H1 (cell line): ENCODE results near the gene BBS1. TPM values are rescaled to one million over a fixed set of nuclear protein-coding genes. Genes with fewer than 3 reads are reported as not detected.
A peak's percentile ranks its signal among the peaks of the same experiment; 100 is the strongest.

Source experiments
- CTCF ChIA-PET: fragments of 300-600 bp; sonication (Branson Sonifier 250); formaldehyde crosslinking; loops from one replicate; lab custom pipeline; 2021; ENCODE audit not compliant: partially characterized antibody; lab: Charles Lee
- POLR2A ChIA-PET: fragments of 300-600 bp; sonication (Branson Sonifier 250); formaldehyde crosslinking; loops from one replicate; lab custom pipeline; 2021; ENCODE audit warnings: inconsistent platforms; ENCODE audit not compliant: partially characterized antibody; lab: Charles Lee
- DNase-seq, 2 experiments: peaks; one replicate each; pipeline versions ENCODE4 v3.0.0 to v3.0.0-alpha.2; 2010 to 2022; ENCODE audit warnings: low spot score in 2 of 2, low read depth in 1 of 2, mixed read lengths in 1 of 2
- FAIRE-seq: peaks from 2 replicates; lab custom pipeline; 2011; peaks lifted over from hg19 to GRCh38; lab: Jason Lieb, UNC
- H2AFZ ChIP-seq: 2 replicates; pipeline ENCODE4 v1.8.1; 2012; ENCODE audit warnings: low read length, inconsistent platforms
- H2AK5ac ChIP-seq: 2 replicates; pipeline ENCODE4 v1.6.1; 2013; ENCODE audit warnings: low read depth, low read length
- H2BK120ac ChIP-seq: replicated peaks from 2 replicates; pipeline ENCODE3; 2013; ENCODE audit warnings: low read depth, low read length, inconsistent platforms
- H2BK12ac ChIP-seq: 2 replicates; pipeline ENCODE4 v1.6.1; 2013; ENCODE audit warnings: low read depth, low read length
- H2BK15ac ChIP-seq: 2 replicates; pipeline ENCODE4 v1.6.1; 2013; ENCODE audit warnings: low read length
- H2BK20ac ChIP-seq: 2 replicates; pipeline ENCODE4 v1.6.1; 2013; ENCODE audit warnings: low read length
- H2BK5ac ChIP-seq: 2 replicates; pipeline ENCODE4 v1.6.1; 2013; ENCODE audit warnings: low read depth, low read length
- H3K14ac ChIP-seq: 2 replicates; pipeline ENCODE4 v1.6.1; 2013; ENCODE audit warnings: inconsistent platforms; ENCODE audit not compliant: insufficient read length
- H3K18ac ChIP-seq: 2 replicates; pipeline ENCODE4 v1.6.1; 2013; ENCODE audit warnings: low read length; ENCODE audit errors: extremely low read depth
- H3K23ac ChIP-seq: 2 replicates; pipeline ENCODE4 v1.6.1; 2013; ENCODE audit warnings: inconsistent platforms; ENCODE audit not compliant: insufficient read length
- H3K23me2 ChIP-seq: 2 replicates; pipeline ENCODE4 v1.6.1; 2013; ENCODE audit warnings: low read depth, low read length
- H3K27ac ChIP-seq: 2 replicates; pipeline ENCODE4 v1.6.1; 2011; ENCODE audit warnings: low read depth, low read length, inconsistent platforms
- H3K27me3 ChIP-seq, 4 experiments: replicated peaks in 1 of 4; 1 replicate in 1 of 4; 2 replicates in 3 of 4; pipeline versions ENCODE4 v1.6.1 to v1.8.1; 2011 to 2013; ENCODE audit warnings: low read length in 3 of 4, mild to moderate bottlenecking in 3 of 4, inconsistent platforms in 2 of 4, mixed read lengths in 2 of 4, moderate library complexity in 1 of 4; ENCODE audit not compliant: control insufficient read depth in 3 of 4, insufficient read depth in 3 of 4; ENCODE audit errors: extremely low read depth in 1 of 4
- H3K36me3 ChIP-seq, 4 experiments: 2 replicates each; pipeline versions ENCODE4 v1.6.1 to v1.8.1; 2011 to 2013; ENCODE audit warnings: mild to moderate bottlenecking in 4 of 4, low read length in 3 of 4, moderate library complexity in 2 of 4, control low read depth in 1 of 4, inconsistent platforms in 1 of 4; ENCODE audit not compliant: insufficient read depth in 4 of 4, control insufficient read depth in 2 of 4
- H3K4ac ChIP-seq: replicated peaks from 2 replicates; pipeline ENCODE3; 2013; ENCODE audit warnings: low read length, low read depth, mixed read lengths, inconsistent platforms; ENCODE audit not compliant: insufficient read length
- H3K4me1 ChIP-seq, 4 experiments: replicated peaks in 1 of 4; 1 replicate in 1 of 4; 2 replicates in 3 of 4; pipeline versions ENCODE4 v1.6.1 to v1.8.1; 2011 to 2013; ENCODE audit warnings: low read length in 3 of 4, inconsistent platforms in 2 of 4, mixed read lengths in 1 of 4; ENCODE audit not compliant: insufficient read depth in 4 of 4, control insufficient read depth in 3 of 4
- H3K4me2 ChIP-seq, 2 experiments: 2 replicates each; pipeline versions ENCODE4 v1.6.1 to v1.8.1; 2011 to 2013; ENCODE audit warnings: low read depth in 2 of 2, low read length in 2 of 2, control low read depth in 1 of 2, inconsistent platforms in 1 of 2, mild to moderate bottlenecking in 1 of 2; ENCODE audit not compliant: insufficient read depth in 1 of 2
- H3K4me3 ChIP-seq, 4 experiments: fragments of 200-600, 300-600 bp in 1 of 4; sonication (generic), shearing (Covaris generic), sonication (Bioruptor Twin) in 1 of 4; 2 replicates each; pipeline versions ENCODE4 v1.5.1 to v1.8.1; 2011 to 2016; ENCODE audit warnings: low read length in 4 of 4, low read depth in 3 of 4, control low read depth in 2 of 4, inconsistent platforms in 2 of 4, mild to moderate bottlenecking in 2 of 4, mixed read lengths in 1 of 4, moderate library complexity in 1 of 4; ENCODE audit not compliant: insufficient read depth in 2 of 4; ENCODE audit errors: extremely low read depth in 1 of 4
- H3K56ac ChIP-seq: replicated peaks from 2 replicates; pipeline ENCODE3; 2013; ENCODE audit warnings: low read depth, mild to moderate bottlenecking, mixed read lengths, low read length, inconsistent platforms; ENCODE audit not compliant: insufficient read length
- H3K79me1 ChIP-seq: 2 replicates; pipeline ENCODE4 v1.6.1; 2013; ENCODE audit warnings: low read depth, low read length, control low read depth
- H3K79me2 ChIP-seq, 2 experiments: 2 replicates each; pipeline versions ENCODE4 v1.6.1 to v1.8.1; 2012 to 2013; ENCODE audit warnings: low read length in 2 of 2, mild to moderate bottlenecking in 2 of 2, inconsistent platforms in 1 of 2; ENCODE audit not compliant: insufficient read depth in 2 of 2, control insufficient read depth in 1 of 2
- H3K9ac ChIP-seq, 4 experiments: replicated peaks in 1 of 4; 1 replicate in 1 of 4; 2 replicates in 3 of 4; pipeline versions ENCODE4 v1.6.1 to v1.8.1; 2011 to 2013; ENCODE audit warnings: low read depth in 3 of 4, low read length in 3 of 4, control low read depth in 2 of 4, mild to moderate bottlenecking in 2 of 4, moderate library complexity in 2 of 4, inconsistent platforms in 1 of 4; ENCODE audit errors: extremely low read depth in 1 of 4
- H3K9me3 ChIP-seq, 2 experiments: 2 replicates each; pipeline versions ENCODE4 v1.6.1 to v1.8.1; 2012 to 2013; ENCODE audit warnings: mild to moderate bottlenecking in 2 of 2, moderate library complexity in 2 of 2, control low read depth in 1 of 2, inconsistent platforms in 1 of 2, low read depth in 1 of 2, low read length in 1 of 2, mixed read lengths in 1 of 2; ENCODE audit not compliant: insufficient read depth in 2 of 2
- H4K20me1 ChIP-seq, 2 experiments: replicated peaks in 1 of 2; 2 replicates each; pipeline versions ENCODE3 to v1.8.1; 2011 to 2013; ENCODE audit warnings: inconsistent platforms in 2 of 2, low read length in 2 of 2, mild to moderate bottlenecking in 1 of 2; ENCODE audit not compliant: insufficient read depth in 2 of 2, control insufficient read depth in 1 of 2
- H4K5ac ChIP-seq: 2 replicates; pipeline ENCODE4 v1.6.1; 2013; ENCODE audit warnings: low read length, low read depth, mixed read lengths, inconsistent platforms; ENCODE audit not compliant: insufficient read length
- H4K8ac ChIP-seq: 2 replicates; pipeline ENCODE4 v1.8.0; 2013; ENCODE audit warnings: mild to moderate bottlenecking, moderate library complexity, low read length, inconsistent platforms; ENCODE audit not compliant: insufficient read depth; ENCODE audit errors: extremely low read depth
- H4K91ac ChIP-seq: replicated peaks from 2 replicates; pipeline ENCODE3; 2013; ENCODE audit warnings: low read length, mixed read lengths, inconsistent platforms; ENCODE audit not compliant: insufficient read length
- BCL11A ChIP-seq, 2 experiments: IDR thresholded peaks; one replicate each; pipeline ENCODE4 v1.6.1; 2011; ENCODE audit warnings: low read depth in 2 of 2, low read length in 2 of 2, mild to moderate bottlenecking in 2 of 2
- CHD1 ChIP-seq: IDR thresholded peaks from 2 replicates; pipeline ENCODE4 v1.6.1; 2012; ENCODE audit warnings: low read depth, low read length, improper control_type of control experiment
- CREB1 ChIP-seq: IDR thresholded peaks from 2 replicates; pipeline ENCODE4 v1.6.1; 2012; ENCODE audit warnings: inconsistent platforms
- E2F6 ChIP-seq: IDR thresholded peaks from 2 replicates; pipeline ENCODE4 v1.6.1; 2012; ENCODE audit warnings: inconsistent platforms
- FOSL1 ChIP-seq: IDR thresholded peaks from 2 replicates; pipeline ENCODE4 v1.6.1; 2011; ENCODE audit warnings: mild to moderate bottlenecking, low read depth, low read length, moderate library complexity; ENCODE audit not compliant: insufficient read depth
- GTF2F1 ChIP-seq: IDR thresholded peaks from 2 replicates; pipeline ENCODE4 v1.6.1; 2012; ENCODE audit warnings: low read depth, low read length, improper control_type of control experiment, borderline replicate concordance
- JUND ChIP-seq: IDR thresholded peaks from 2 replicates; pipeline ENCODE4 v1.6.1; 2011; ENCODE audit warnings: mild to moderate bottlenecking, improper control_type of control experiment, low read length
- POLR2A ChIP-seq, 2 experiments: IDR thresholded peaks; 1 replicate in 1 of 2; 2 replicates in 1 of 2; pipeline ENCODE4 v1.6.1; 2011; ENCODE audit warnings: low read depth in 2 of 2, low read length in 2 of 2, mild to moderate bottlenecking in 2 of 2; ENCODE audit errors: control extremely low read depth in 1 of 2
- SRF ChIP-seq: IDR thresholded peaks from 2 replicates; pipeline ENCODE4 v1.6.1; 2011; ENCODE audit warnings: mild to moderate bottlenecking, low read depth, low read length, moderate library complexity
- SUZ12 ChIP-seq: fragments of 200-600 bp; sonication (generic); IDR thresholded peaks from 2 replicates; pipeline ENCODE4 v1.6.1; 2012; ENCODE audit warnings: mild to moderate bottlenecking, inconsistent platforms, low read length, moderate library complexity, mixed read lengths
- TAF7 ChIP-seq: optimal IDR thresholded peaks from 2 replicates; pipeline ENCODE3; 2011; ENCODE audit warnings: low read depth, mild to moderate bottlenecking, inconsistent platforms, low read length, moderate library complexity, borderline replicate concordance
- TEAD4 ChIP-seq: IDR thresholded peaks from 2 replicates; pipeline ENCODE4 v1.6.1; 2012; ENCODE audit warnings: low read depth, low read length, inconsistent platforms, mixed read lengths
- WGBS, 2 experiments: shearing (Covaris generic) in 1 of 2; methylation state at CpG; one replicate each; pipeline versions ENCODE4 v1.1.6 to v1.1.7; 2013 to 2015; ENCODE audit warnings: low lambda C conversion rate in 2 of 2, mixed read lengths in 2 of 2, inconsistent platforms in 1 of 2, low coverage in 1 of 2, missing lambda C conversion rate in 1 of 2; ENCODE audit not compliant: insufficient replicate concordance in 2 of 2, insufficient coverage in 1 of 2, insufficient read length in 1 of 2; ENCODE audit errors: extremely low coverage in 1 of 2, missing lambda C conversion rate in 1 of 2; 5-methylcytosine and 5-hydroxymethylcytosine counted together
- polyA plus RNA-seq, 7 experiments: library from polyadenylated mRNA; depleted of rRNA in 3 of 7; stranded (reverse) in 5 of 7; unstranded in 2 of 7; fragments of >200 nt in 5 of 7; fragments of 200-250 nt in 2 of 7; gene quantifications; 1 replicate in 5 of 7; 2 replicates in 1 of 7; 4 replicates in 1 of 7; pipeline versions ENCODE4 v1.2.1 to v1.2.3, GENCODE V29; 2011 to 2013; ENCODE audit warnings: missing spikeins in 2 of 7, mixed read lengths in 2 of 7
- total RNA-seq: library from RNA; stranded (reverse); fragmentation: NEBNext Ultra II Directional; extraction: Animal tissue kit (Norgen Biotek cat#: 25700); gene quantifications from 2 replicates; pipeline ENCODE4 v1.2.1, GENCODE V29; 2021

Gene BBS1
- total and polyA plus RNA-seq, 2 of the 8 experiments (the other 6 are each of a cell fraction or from before 2014, with no cell fraction given) = 19.1 to 19.5 TPM

GRCh38 chr11:66545701-66546367 lies 35.4 kb downstream of the BBS1 start, which contains the start of gene ZDHHC24:
TSS of gene ZDHHC24 (minus strand) at chr11:66546048. CDS start at chr11:66546003, 45 bp downstream.
- H3K18ac ChIP-seq = peak within 1 kb of the TSS; percentile 60
- H2AK5ac ChIP-seq = no peak within 1 kb of the TSS; the same call in 1 of the 2 replicates
- peaks cover 3% of the 10 kb centered on the region; the same call in 1 of the 2 replicates for H3K23me2 ChIP-seq
- no peaks in the 10 kb centered on the region for H3K9me3 ChIP-seq
- peak within 1 kb of the TSS; percentile 13 for H4K91ac ChIP-seq
- H3K36me3 ChIP-seq = no peaks in the 10 kb centered on the region
- no peak within 1 kb of the TSS; the same call in 1 of the 2 replicates for H2AFZ ChIP-seq
- no peak within 1 kb of the TSS for H2BK15ac ChIP-seq
- no peak within 1 kb of the TSS for H3K14ac ChIP-seq
- 1% methylated on average over 45 of the region's 71 CpGs; no CpG with 5 or more reads in 1 of the 2 experiments for WGBS, 2 experiments
- H3K9ac ChIP-seq = peak within 1 kb of the TSS; percentile 63 to 89 (median 74); a peak in 6 of 7 replicates
- no peak within 1 kb of the TSS for H3K56ac ChIP-seq
- peak within 1 kb of the TSS; percentile 90 for H4K8ac ChIP-seq
- H3K27ac ChIP-seq = no peak within 1 kb of the TSS
- H4K5ac ChIP-seq = peak within 1 kb of the TSS; percentile 67
- peak within 1 kb of the TSS; percentile 82 for H3K4ac ChIP-seq
- peaks cover 5% of the 10 kb centered on the region; the same call in 1 of the 2 replicates for H3K79me1 ChIP-seq
- DNase-seq = peak; percentile 85 to 95
- ChIA-PET POLR2A (interaction anchor here (0.8 to 7.9 kb wide), 21 partner anchors 11 to 299 kb away, joined by 3 to 54 read pairs (median 7); partner anchors contain the start of genes BBS1, CTSF, DPP3 and NPAS4), CTCF (interaction anchor here (0.7 to 2.4 kb wide), 8 partner anchors 16 to 67 kb away, joined by 3 to 6 read pairs (median 4); partner anchors contain the start of genes CCDC87 and CCS)
- FAIRE-seq = no peak
- no peak within 1 kb of the TSS for H2BK12ac ChIP-seq
- peaks cover 0 to 2% of the 10 kb centered on the region in 2 experiments for H4K20me1 ChIP-seq
- peaks cover 0 to 17% (median 11%) of the 10 kb centered on the region in 4 experiments; a peak in 6 of 7 replicates for H3K4me1 ChIP-seq
- no peaks in the 10 kb centered on the region; a peak in 1 of 4 replicates for H3K79me2 ChIP-seq
- no peak within 1 kb of the TSS for H2BK20ac ChIP-seq
- H3K27me3 ChIP-seq = no peaks in the 10 kb centered on the region
- no peak within 1 kb of the TSS for H3K23ac ChIP-seq
- no peak within 1 kb of the TSS; the same call in 1 of the 2 replicates for H2BK5ac ChIP-seq
- H2BK120ac ChIP-seq = no peak within 1 kb of the TSS
- peak within 1 kb of the TSS; percentile 50 to 72 for H3K4me2 ChIP-seq
- peak within 1 kb of the TSS; percentile 71 to 84 (median 79) for H3K4me3 ChIP-seq
- TF ChIP-seq CREB1 (peak; percentile 31; the same call in 1 of the 2 replicates), FOSL1 (no peak), GTF2F1 (no peak), SUZ12 (no peak), E2F6 (no peak), POLR2A (IDR thresholded peaks at IDR 0.05; ENCODE audit: control extremely low read depth in 1 of 2, low read depth in 2 of 2, low read length in 2 of 2) (peak in 1 of 2 experiments; percentile 59; a peak in 1 of 3 replicates), JUND (no peak), BCL11A (IDR thresholded peaks at IDR 0.05; ENCODE audit: low read depth in 2 of 2, low read length in 2 of 2) (no peak), SRF (no peak), TEAD4 (0 out of 2 replicates have a peak, but pooled peaks have one; percentile 12), CHD1 (no peak), TAF7 (no peak)
